A549 (cell line): Measurements from ENCODE around the gene AGTRAP.

ENCODE experiments used
- CEBPB ChIP-seq, 2 experiments: fragments of >200 bp in 1 of 2; sonication (Bioruptor Twin) in 1 of 2; formaldehyde crosslinking in 1 of 2; IDR thresholded peaks; 2 replicates each; pipeline ENCODE4 v1.6.1; 2012 to 2016
- EP300 ChIP-seq, 2 experiments: fragments of >200 bp; sonication (Bioruptor Twin); formaldehyde crosslinking; IDR thresholded peaks; 2 replicates in 1 of 2; 3 replicates in 1 of 2; pipeline ENCODE4 v1.6.1; 2016 to 2017
- FOSL2 ChIP-seq, 2 experiments: fragments of 450-650 bp in 1 of 2; fragments of >200 bp in 1 of 2; sonication (Bioruptor Twin) in 1 of 2; formaldehyde crosslinking; IDR thresholded peaks; 2 replicates each; pipeline versions ENCODE4 v1.5.0 to v1.6.1; 2016 to 2020; ENCODE audit warnings: mild to moderate bottlenecking in 1 of 2, moderate library complexity in 1 of 2
- KDM5A ChIP-seq: fragments of 200-600 bp; sonication (generic); IDR thresholded peaks from 2 replicates; pipeline ENCODE4 v1.6.1; 2016; ENCODE audit warnings: antibody characterized with exemption, mild to moderate bottlenecking
- POLR2A ChIP-seq: IDR thresholded peaks from 2 replicates; pipeline ENCODE4 v1.6.1; 2012; ENCODE audit warnings: mild to moderate bottlenecking, low read length
- SMC3 ChIP-seq: fragments of >200 bp; sonication (Bioruptor Twin); formaldehyde crosslinking; IDR thresholded peaks from 3 replicates; pipeline ENCODE4 v1.6.1; 2018; ENCODE audit warnings: inconsistent platforms
- TF ChIP-seq, protein P1 (sequence below): fragments of 150-350 bp; IDR thresholded peaks from 2 replicates; pipeline ENCODE4 v1.6.1; 2014; ENCODE audit warnings: low read depth, mild to moderate bottlenecking, low read length
- TF ChIP-seq, protein P2 (sequence below): fragments of >200 bp; sonication (Bioruptor Twin); formaldehyde crosslinking; IDR thresholded peaks from 3 replicates; pipeline ENCODE4 v1.5.1; 2016
- TF ChIP-seq, protein P3 (sequence below): IDR thresholded peaks from 2 replicates; pipeline ENCODE4 v1.6.1; 2012

DNA sequence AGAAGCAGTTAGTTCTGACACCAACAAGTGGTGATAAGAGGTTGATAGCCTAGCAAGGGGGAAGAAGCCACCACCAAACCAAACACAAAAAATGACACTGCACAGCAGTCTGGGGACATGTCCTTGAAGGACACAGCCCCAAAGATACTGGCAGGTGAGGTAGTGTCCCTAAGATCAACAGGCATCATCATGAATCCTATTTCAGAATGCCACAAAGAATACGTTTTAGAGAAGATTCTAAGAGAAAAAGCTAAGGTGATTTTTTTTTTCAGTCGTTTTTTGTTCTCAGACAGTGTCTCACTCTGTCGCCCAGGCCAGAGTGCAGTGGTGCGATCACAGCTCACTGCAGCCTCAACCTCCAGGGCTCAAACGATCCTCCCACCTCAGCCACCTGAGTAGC is 50.2 kb downstream of the AGTRAP start:
- TF ChIP-seq, protein P1, sequence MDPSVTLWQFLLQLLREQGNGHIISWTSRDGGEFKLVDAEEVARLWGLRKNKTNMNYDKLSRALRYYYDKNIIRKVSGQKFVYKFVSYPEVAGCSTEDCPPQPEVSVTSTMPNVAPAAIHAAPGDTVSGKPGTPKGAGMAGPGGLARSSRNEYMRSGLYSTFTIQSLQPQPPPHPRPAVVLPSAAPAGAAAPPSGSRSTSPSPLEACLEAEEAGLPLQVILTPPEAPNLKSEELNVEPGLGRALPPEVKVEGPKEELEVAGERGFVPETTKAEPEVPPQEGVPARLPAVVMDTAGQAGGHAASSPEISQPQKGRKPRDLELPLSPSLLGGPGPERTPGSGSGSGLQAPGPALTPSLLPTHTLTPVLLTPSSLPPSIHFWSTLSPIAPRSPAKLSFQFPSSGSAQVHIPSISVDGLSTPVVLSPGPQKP, result no peak
- TF ChIP-seq, protein P2, sequence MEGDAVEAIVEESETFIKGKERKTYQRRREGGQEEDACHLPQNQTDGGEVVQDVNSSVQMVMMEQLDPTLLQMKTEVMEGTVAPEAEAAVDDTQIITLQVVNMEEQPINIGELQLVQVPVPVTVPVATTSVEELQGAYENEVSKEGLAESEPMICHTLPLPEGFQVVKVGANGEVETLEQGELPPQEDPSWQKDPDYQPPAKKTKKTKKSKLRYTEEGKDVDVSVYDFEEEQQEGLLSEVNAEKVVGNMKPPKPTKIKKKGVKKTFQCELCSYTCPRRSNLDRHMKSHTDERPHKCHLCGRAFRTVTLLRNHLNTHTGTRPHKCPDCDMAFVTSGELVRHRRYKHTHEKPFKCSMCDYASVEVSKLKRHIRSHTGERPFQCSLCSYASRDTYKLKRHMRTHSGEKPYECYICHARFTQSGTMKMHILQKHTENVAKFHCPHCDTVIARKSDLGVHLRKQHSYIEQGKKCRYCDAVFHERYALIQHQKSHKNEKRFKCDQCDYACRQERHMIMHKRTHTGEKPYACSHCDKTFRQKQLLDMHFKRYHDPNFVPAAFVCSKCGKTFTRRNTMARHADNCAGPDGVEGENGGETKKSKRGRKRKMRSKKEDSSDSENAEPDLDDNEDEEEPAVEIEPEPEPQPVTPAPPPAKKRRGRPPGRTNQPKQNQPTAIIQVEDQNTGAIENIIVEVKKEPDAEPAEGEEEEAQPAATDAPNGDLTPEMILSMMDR, result no peak
- no peak for TF ChIP-seq CEBPB (IDR thresholded peaks at IDR 0.05)
- TF ChIP-seq EP300 (IDR thresholded peaks at IDR 0.05), result no peak
- no peak for TF ChIP-seq FOSL2 (IDR thresholded peaks at IDR 0.05)
- TF ChIP-seq FOSL2 (CRISPR knock-in tag; IDR thresholded peaks at IDR 0.05), result no peak
- TF ChIP-seq POLR2A, result no peak
- no peak for TF ChIP-seq KDM5A
- no peak for TF ChIP-seq SMC3
- TF ChIP-seq, protein P3, sequence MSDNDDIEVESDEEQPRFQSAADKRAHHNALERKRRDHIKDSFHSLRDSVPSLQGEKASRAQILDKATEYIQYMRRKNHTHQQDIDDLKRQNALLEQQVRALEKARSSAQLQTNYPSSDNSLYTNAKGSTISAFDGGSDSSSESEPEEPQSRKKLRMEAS, result no peak
